Left lung (tissue), 10 donors: ENCODE measurements around the gene GAK. TPM values are rescaled to one million over a fixed set of nuclear protein-coding genes. Genes with fewer than 3 reads are reported as not detected.

Experiments used
- ATAC-seq: fragments of 200-7000 bp; cut with Tn5 transposase; one replicate; pipeline ENCODE4 v1.9.1; 2020; ENCODE audit warnings: moderate library complexity
- DNase-seq, 4 donors: peaks; one replicate each; pipeline ENCODE4 v3.0.0-alpha.2; 2013 to 2020
- H3K27ac ChIP-seq, 2 donors: fragments of 200-600 bp; sonication (generic) in 1 of 2; one replicate each; pipeline versions ENCODE4 v1.5.0 to v1.8.0; 2020 to 2021
- H3K27me3 ChIP-seq, 2 donors: fragments of 200-600 bp; sonication (generic) in 1 of 2; one replicate each; pipeline versions ENCODE4 v1.5.0 to v1.8.0; 2020 to 2021
- H3K36me3 ChIP-seq, 2 donors: fragments of 200-600 bp; sonication (generic) in 1 of 2; one replicate each; pipeline versions ENCODE4 v1.5.0 to v1.8.0; 2020 to 2021
- H3K4me1 ChIP-seq, 2 donors: fragments of 200-600 bp; one replicate each; pipeline ENCODE4 v1.8.0; 2021
- H3K4me3 ChIP-seq, 2 donors: fragments of 200-600 bp; sonication (generic) in 1 of 2; one replicate each; pipeline versions ENCODE4 v1.5.0 to v1.8.0; 2020 to 2021; ENCODE audit warnings: mild to moderate bottlenecking in 1 of 2
- H3K9me3 ChIP-seq, 2 donors: fragments of 200-600 bp; sonication (generic) in 1 of 2; one replicate each; pipeline versions ENCODE4 v1.5.0 to v1.8.0; 2020 to 2021
- CTCF ChIP-seq, 2 donors: fragments of 200-600 bp; sonication (generic) in 1 of 2; IDR thresholded peaks; one replicate each; pipeline versions ENCODE4 v1.5.0 to v1.8.0; 2021; ENCODE audit warnings: antibody characterized with exemption in 2 of 2
- intact Hi-C, 2 donors: fragments of 100-400 bp; cut with DNase I; formaldehyde crosslinking; loops; one replicate each; pipeline versions ENCODE4 v1.11.2 to v1.14.2; 2022
- polyA plus RNA-seq, 6 donors: library from polyadenylated mRNA; unstranded; fragments of 120-200 nt; gene quantifications; one replicate each; pipeline ENCODE4 v1.2.1, GENCODE V29; 2013; ENCODE audit not compliant: insufficient read length in 6 of 6
- total RNA-seq, 2 donors: library from RNA; stranded (reverse); fragmentation: NEBNext Ultra II Directional; extraction: Animal tissue kit (Norgen Biotek cat#: 25700); gene quantifications; one replicate each; pipeline ENCODE4 v1.2.1, GENCODE V29; 2021
- donor health status: DM: no; HTN: yes; CAD: no.
- donor health status: DM: no; HTN: no; CAD: no.

Gene GAK
- total and polyA plus RNA-seq, 8 donors = 42.7 to 121 (median 50.3) TPM

GRCh38 chr4:893276-893994, 38.7 kb downstream of the GAK start:
- TF ChIP-seq CTCF (IDR thresholded peaks at IDR 0.05) = no peak
- intact Hi-C loops = no loop called here
- H3K27ac ChIP-seq = no peak overlapping the region
- H3K36me3 ChIP-seq = peaks cover 0 to 100% of the 10 kb centered on the region in 2 donors
- no peaks in the 10 kb centered on the region for H3K4me1 ChIP-seq
- ATAC-seq (no peak), DNase-seq (peak in 1 of 4 donors; percentile 68)
- no peaks in the 10 kb centered on the region for H3K27me3 ChIP-seq
- no peak overlapping the region for H3K4me3 ChIP-seq
- H3K9me3 ChIP-seq = no peaks in the 10 kb centered on the region

- peaks cover 0 to 100% of the 10 kb centered on the region in 2 donors for H3K36me3 ChIP-seq
- intact Hi-C loops = no loop called here
These were observed 39.3 kb downstream of the GAK start for GRCh38 chr4:892780-893179.

GRCh38 chr4:891747-892146, 40.4 kb downstream of the GAK start:
- Histone ChIP-seq H3K36me3 (peaks cover 0 to 100% of the 10 kb centered on the region in 2 donors), H3K9me3 (no peaks in the 10 kb centered on the region), H3K27me3 (no peaks in the 10 kb centered on the region), H3K4me1 (no peaks in the 10 kb centered on the region), H3K4me3 (no peak overlapping the region), H3K27ac (no peak overlapping the region)
- intact Hi-C loops = no loop called here
- DNase-seq (no peak), ATAC-seq (no peak)
- TF ChIP-seq CTCF (IDR thresholded peaks at IDR 0.05) = no peak

More at GRCh38 chr4:892780-893179, 39.3 kb downstream of the GAK start:
- Histone ChIP-seq H3K27me3 (no peaks in the 10 kb centered on the region), H3K4me1 (no peaks in the 10 kb centered on the region), H3K9me3 (no peaks in the 10 kb centered on the region), H3K4me3 (no peak overlapping the region), H3K27ac (no peak overlapping the region)
- DNase-seq (peak in 1 of 4 donors; percentile 53), ATAC-seq (no peak)
- TF ChIP-seq CTCF (IDR thresholded peaks at IDR 0.05) = no peak

- ATAC-seq (no peak), DNase-seq (no peak)
- TF ChIP-seq CTCF (IDR thresholded peaks at IDR 0.05) = no peak
- no peaks in the 10 kb centered on the region for H3K4me1 ChIP-seq
- intact Hi-C loops = no loop called here
- no peaks in the 10 kb centered on the region for H3K9me3 ChIP-seq
- H3K4me3 ChIP-seq = no peak overlapping the region
- H3K36me3 ChIP-seq = peaks cover 0 to 100% of the 10 kb centered on the region in 2 donors
- no peaks in the 10 kb centered on the region for H3K27me3 ChIP-seq
- H3K27ac ChIP-seq = no peak overlapping the region
These were observed 42.0 kb downstream of the GAK start for GRCh38 chr4:890036-890695.

- intact Hi-C loops = no loop called here
- Histone ChIP-seq H3K4me1 (no peaks in the 10 kb centered on the region), H3K9me3 (no peaks in the 10 kb centered on the region), H3K27me3 (no peaks in the 10 kb centered on the region), H3K27ac (no peak overlapping the region), H3K4me3 (no peak overlapping the region), H3K36me3 (peaks cover 0 to 100% of the 10 kb centered on the region in 2 donors)
- DNase-seq = no peak
- no peak for ATAC-seq
- TF ChIP-seq CTCF (IDR thresholded peaks at IDR 0.05) = no peak
These were observed 42.6 kb downstream of the GAK start for GRCh38 chr4:889516-889915.
